G401.6 (cell line): ENCODE data around the gene LRRC8B.

Experiments used
- FAIRE-seq: peaks from 2 replicates; lab custom pipeline; 2012; peaks lifted over from hg19 to GRCh38; lab: Jason Lieb, UNC

LRRC8B gene

GRCh38 chr1:89548122-89548857 lies 23.7 kb downstream of the LRRC8B start:
- FAIRE-seq, result no peak

- FAIRE-seq, result no peak
These were observed 26.4 kb downstream of the LRRC8B start for GRCh38 chr1:89550995-89551394.

DNA sequence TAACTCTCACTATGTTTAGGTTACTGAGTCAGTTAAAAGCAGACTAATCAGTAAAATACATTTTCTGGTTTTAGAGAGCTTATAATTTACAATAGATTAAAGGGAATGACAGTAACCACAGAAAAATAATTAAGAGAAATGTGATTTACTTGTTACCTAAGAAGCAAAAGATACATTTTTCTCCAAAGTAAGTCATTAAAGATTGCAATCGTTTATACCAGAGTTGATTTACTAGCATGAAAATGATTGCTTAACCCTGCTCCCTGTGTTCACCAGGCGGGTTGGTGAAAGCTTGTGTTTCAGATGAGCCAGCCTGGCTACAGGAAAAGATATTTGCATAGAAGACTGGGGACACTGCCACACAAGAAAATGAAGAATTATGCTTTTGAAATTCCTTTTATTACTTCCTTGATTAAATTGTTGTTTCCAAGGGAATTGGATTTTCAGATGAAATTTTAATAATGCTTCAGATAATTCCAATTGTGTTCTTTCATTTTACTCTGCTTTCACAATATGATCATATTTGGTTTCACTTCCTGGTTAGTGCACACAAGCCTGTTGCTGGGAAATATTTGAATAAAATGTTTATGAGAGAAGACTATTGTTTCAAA lies 27.9 kb downstream of the LRRC8B start:
- no peak for FAIRE-seq

DNA sequence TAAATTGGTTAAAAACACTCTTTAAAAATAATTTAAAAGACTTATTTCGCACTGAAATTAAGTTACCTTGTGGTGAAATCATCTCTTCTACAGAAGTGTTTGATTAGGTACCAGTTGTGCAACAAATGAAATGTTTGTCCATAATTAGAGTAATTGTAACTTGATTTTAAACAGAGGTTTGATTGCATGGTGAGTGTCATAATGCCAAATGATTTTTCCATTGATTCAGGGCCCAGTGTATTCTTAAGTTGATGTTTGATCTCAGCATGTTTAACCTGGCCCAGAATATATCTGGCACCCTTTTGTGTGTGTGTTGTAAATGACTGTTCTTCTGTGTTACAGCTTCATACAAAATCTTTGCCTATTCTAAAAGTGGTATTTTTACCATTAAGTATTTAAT lies 28.5 kb downstream of the LRRC8B start:
- FAIRE-seq, result no peak

DNA sequence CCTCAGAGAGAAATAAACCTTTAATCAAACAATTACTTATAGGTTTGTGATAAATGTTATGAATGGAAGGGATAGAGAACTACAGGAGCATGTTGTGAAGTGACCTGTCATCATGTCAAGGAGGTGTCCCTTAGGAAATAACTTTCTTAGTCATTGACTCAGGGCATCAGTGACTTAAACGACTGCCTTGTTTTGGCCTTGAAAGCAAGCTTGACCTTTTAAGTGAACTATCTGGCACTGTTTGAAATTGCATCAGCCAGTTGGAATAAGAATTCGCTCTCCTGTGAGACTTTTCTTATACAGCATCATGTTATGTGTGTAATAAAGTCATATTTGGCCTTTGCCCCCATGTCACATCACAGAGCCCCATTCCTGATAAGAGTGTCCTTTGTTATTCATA lies 30.9 kb downstream of the LRRC8B start:
- no peak for FAIRE-seq

DNA sequence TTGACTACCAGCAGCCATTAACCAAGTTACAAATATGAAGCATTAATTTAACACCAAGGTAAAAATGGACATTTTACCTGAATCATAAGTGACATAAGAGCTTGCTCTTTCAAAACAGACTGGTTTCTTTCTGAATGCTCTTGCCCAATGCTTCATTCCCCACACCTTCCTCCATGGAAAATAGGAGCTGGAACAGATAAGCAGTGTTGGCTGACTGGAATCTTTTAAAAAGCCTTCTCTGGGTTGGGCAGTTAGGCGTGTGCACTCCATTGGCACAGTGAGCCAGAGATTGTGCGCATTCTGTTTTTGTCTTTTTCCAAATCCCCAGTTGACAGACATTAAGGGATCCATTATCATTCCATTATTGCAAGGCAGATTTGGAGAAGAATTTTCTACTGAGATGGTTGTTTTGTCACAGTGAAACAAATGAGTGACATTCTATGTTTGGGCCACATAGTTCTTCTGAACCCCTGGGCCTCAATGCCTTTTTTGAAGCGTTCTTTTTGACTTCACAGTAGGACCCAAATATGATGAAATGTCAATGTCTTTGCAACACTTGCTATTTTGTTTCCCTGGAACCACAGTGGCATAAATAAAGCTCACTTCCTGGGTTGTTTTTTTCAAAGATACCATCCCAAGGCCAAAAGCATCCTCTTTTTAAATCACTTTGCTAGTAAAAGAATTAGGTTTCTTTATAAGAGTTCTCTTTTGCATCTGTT lies 32.3 kb downstream of the LRRC8B start:
- FAIRE-seq, result no peak

GRCh38 chr1:89557445-89557825 lies 32.8 kb downstream of the LRRC8B start:
- FAIRE-seq, result no peak

DNA sequence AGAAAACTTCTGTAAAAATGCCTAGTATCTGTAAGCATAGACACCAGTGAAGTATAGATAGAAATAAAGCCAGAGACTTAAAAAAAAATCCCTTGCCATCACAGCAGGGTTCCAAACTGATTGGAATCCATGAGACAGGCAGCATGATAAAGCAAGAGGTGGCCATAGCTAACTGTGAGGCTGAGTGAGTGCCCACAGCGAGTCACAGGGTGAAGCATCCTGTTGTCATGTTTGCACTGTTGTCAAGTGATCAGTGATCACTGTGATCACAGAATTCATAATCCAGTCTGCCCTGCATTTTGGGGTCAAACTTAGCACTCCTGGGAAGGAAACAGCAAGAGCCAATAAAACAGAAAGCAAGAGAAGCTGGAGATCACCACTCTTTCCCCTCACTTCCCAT lies 33.3 kb downstream of the LRRC8B start:
- FAIRE-seq, result no peak

GRCh38 chr1:89563957-89564604 lies 39.5 kb downstream of the LRRC8B start:
- FAIRE-seq, result no peak

GRCh38 chr1:89565521-89565920 lies 40.9 kb downstream of the LRRC8B start:
- FAIRE-seq, result no peak

DNA sequence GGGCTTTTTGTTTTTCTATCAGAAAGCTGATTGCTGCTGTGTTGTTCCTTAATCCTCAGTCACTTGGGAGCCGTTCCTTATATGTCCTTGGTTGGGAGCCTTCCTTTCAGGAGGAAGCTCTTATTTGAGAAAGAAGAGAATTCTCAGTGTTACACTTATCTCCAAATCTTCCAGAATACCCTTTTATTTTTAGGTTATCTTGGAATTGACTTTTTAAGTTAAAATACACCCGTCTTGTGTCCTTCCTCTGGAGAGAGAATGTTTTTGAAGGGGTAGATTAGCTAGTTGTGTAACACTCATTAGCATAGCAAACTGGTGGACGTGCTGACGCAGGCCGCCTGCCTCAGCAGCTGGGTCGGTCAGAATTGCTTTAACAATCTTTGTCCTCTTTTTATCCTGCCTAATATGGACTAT lies 42.1 kb downstream of the LRRC8B start:
- FAIRE-seq, result no peak

- no peak for FAIRE-seq
These were observed 43.2 kb downstream of the LRRC8B start for GRCh38 chr1:89567797-89568196.

DNA sequence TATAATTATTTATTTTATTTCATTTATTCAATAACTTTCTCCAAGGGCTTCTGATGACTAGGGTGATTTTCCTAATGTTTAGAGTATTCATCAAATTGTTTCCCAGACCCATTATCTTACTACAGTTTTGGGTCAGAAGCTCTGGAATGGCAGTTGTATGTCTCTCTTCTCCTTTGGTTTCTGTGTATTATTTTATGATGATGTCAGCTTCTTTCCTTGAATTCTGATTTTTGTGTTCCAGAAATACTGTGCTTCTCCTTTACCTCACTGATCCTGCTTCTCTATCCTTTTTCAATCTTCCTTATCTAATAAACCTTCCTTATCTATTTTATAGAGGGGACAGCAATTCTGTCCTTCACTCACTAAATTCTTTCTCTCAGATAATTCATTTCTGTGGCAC lies 48.8 kb downstream of the LRRC8B start:
- no peak for FAIRE-seq

DNA sequence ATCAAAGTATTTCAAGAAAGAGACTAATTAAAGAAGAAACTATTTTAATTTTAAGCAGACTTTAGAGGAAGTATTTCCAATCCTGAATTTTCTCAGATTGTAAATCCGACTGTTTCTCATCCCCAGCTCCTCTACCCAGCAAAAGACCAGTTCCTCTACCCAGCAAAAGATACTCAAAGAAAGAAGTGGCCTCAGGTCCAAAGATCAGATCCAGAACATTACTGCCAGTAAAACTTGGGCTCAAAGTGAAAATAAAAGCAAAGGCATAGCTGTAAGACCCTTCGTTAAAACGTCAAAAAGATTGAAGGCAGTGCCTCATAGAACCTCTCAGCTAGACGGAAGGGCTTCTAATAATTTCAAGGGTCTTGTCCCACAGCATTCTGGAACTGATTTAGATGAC lies 50.0 kb downstream of the LRRC8B start:
- no peak for FAIRE-seq

GRCh38 chr1:89575207-89575606 lies 50.6 kb downstream of the LRRC8B start:
- no peak for FAIRE-seq

DNA sequence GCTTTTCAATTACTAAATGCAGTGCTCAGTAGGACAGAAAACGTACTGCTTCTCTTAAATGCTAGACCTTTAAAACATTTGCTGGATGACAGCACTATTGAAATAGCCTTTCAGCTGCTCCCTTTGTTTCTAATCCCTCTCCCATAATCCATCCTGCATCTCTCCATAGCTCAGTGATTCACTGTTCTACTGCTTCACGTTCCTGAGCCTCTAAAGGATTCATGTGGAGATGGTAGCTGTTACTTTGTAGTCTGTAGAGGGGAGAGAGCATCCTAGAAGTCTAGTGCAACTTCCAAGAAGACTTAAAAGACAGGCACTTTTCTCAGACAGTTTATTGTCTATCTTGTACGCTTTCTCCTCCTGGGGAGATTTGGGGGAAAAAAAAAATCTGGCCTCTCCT lies 51.4 kb downstream of the LRRC8B start:
- FAIRE-seq, result no peak

- no peak for FAIRE-seq
These were observed 53.5 kb downstream of the LRRC8B start for GRCh38 chr1:89578151-89578550.

GRCh38 chr1:89578946-89579684 lies 54.5 kb downstream of the LRRC8B start:
- FAIRE-seq, result no peak

DNA sequence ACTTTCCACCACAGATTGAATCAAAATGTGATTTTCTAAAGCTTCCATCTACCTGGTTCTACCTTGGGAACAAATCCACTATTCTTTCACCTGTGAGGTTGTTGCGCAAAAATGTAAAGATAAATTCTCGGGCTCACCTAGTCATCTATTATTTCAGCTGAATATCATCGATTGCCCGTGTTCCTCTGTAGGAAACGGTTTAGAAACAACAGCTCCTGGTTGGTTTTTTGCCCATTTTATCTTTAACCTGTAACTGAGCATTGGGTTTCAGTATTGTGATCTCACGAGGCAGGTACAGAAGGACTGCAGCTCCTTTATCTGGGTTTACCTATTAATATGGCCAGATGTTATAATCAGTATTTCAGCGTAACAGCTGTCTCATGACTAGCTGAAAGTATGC lies 55.4 kb downstream of the LRRC8B start:
- no peak for FAIRE-seq

GRCh38 chr1:89581859-89582258 lies 57.2 kb downstream of the LRRC8B start:
- no peak for FAIRE-seq

GRCh38 chr1:89582571-89582970 lies 57.9 kb downstream of the LRRC8B start:
- FAIRE-seq, result no peak

- FAIRE-seq, result no peak
These were observed 59.6 kb downstream of the LRRC8B start for GRCh38 chr1:89584211-89584610.
